HFFc6 (cell line): ENCODE data around the gene ARL14. TPM values are rescaled to one million over a fixed set of nuclear protein-coding genes. Genes with fewer than 3 reads are reported as not detected.
A peak's percentile ranks its signal among the peaks of the same experiment; 100 is the strongest.

Experiments used
- DNase-seq: peaks from one replicate; pipeline ENCODE4 v3.0.0-alpha.2; 2018
- H3K27ac Mint-ChIP-seq: 2 replicates; pipeline ENCODE4 v1.8.0; 2020; ENCODE audit warnings: mild to moderate bottlenecking, mixed read lengths
- H3K27me3 Mint-ChIP-seq: 2 replicates; pipeline ENCODE4 v1.8.0; 2021; ENCODE audit warnings: mild to moderate bottlenecking, moderate library complexity, mixed read lengths; ENCODE audit not compliant: insufficient read depth
- H3K36me3 Mint-ChIP-seq: 2 replicates; pipeline ENCODE4 v1.8.0; 2021; ENCODE audit warnings: low read depth, mixed read lengths
- H3K4me1 Mint-ChIP-seq: 2 replicates; pipeline ENCODE4 v1.8.0; 2020; ENCODE audit warnings: low read depth, mixed read lengths
- H3K4me3 Mint-ChIP-seq: 2 replicates; pipeline ENCODE4 v1.8.0; 2020; ENCODE audit warnings: mild to moderate bottlenecking, moderate library complexity, mixed read lengths
- H3K9me3 Mint-ChIP-seq: 2 replicates; pipeline ENCODE4 v1.8.0; 2020; ENCODE audit warnings: mild to moderate bottlenecking, mixed read lengths
- total RNA-seq, 6 experiments: library from RNA; stranded (reverse); fragmentation: NEBNext Ultra II Directional; extraction: Animal tissue kit (Norgen Biotek cat#: 25700); gene quantifications; 2 replicates in 1 of 6; 3 replicates in 5 of 6; pipeline ENCODE4 v1.2.3, GENCODE V29; 2021
- TF ChIP-seq, protein P1 (sequence below): fragments of 200-600 bp; sonication (generic); IDR thresholded peaks from 2 replicates; pipeline ENCODE4 v1.5.0; 2021; ENCODE audit warnings: antibody characterized with exemption, mild to moderate bottlenecking

The ARL14 gene
- total RNA-seq, 6 experiments from 2014 or later, result 0.14 to 0.22 (median 0.17) TPM; not detected in 3

DNA sequence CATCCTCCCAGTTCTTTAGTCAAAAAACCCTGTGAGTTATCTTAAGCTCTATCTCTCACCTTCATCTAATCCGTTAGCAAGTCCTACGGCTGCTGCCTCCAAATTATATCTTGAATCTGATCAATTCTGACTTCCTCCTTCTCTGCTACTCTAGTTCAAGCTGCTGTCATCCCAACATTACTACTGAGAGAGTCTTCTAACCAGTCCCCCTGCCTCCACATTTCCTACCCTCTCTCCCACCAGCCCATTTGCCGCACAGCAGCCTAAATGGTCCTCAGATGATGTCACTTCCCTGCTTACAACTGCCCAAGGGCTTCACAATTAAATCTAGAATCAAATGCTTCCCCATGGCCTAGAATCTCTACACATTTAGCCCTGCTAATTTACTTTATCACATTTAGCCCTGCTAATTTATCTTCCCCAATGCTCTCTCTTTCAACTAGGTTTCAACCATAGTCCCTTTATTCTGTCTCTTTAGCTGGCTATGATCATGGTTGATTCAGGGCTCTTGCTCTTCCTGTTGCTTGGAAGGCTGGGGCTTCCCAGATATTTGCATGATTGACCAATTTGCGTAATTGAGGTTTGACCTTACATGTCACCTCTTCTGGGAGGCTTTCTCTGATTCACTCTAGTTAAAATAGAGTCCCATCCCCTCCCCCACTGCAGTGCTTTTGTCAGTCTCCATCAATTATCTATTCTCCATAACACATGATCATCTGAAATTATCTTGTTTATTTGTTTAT, 11.0 kb upstream of the ARL14 start:
- Mint-ChIP-seq H3K36me3 (peaks cover 5% of the 10 kb centered on the region; the same call in 1 of the 2 replicates), H3K27me3 (no peaks in the 10 kb centered on the region), H3K27ac (peak overlapping the region; percentile 84), H3K9me3 (no peaks in the 10 kb centered on the region), H3K4me3 (peak overlapping the region; percentile 63), H3K4me1 (peaks cover 40% of the 10 kb centered on the region)
- peak; percentile 86 for DNase-seq
- TF ChIP-seq, protein P1, sequence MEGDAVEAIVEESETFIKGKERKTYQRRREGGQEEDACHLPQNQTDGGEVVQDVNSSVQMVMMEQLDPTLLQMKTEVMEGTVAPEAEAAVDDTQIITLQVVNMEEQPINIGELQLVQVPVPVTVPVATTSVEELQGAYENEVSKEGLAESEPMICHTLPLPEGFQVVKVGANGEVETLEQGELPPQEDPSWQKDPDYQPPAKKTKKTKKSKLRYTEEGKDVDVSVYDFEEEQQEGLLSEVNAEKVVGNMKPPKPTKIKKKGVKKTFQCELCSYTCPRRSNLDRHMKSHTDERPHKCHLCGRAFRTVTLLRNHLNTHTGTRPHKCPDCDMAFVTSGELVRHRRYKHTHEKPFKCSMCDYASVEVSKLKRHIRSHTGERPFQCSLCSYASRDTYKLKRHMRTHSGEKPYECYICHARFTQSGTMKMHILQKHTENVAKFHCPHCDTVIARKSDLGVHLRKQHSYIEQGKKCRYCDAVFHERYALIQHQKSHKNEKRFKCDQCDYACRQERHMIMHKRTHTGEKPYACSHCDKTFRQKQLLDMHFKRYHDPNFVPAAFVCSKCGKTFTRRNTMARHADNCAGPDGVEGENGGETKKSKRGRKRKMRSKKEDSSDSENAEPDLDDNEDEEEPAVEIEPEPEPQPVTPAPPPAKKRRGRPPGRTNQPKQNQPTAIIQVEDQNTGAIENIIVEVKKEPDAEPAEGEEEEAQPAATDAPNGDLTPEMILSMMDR, result no peak

DNA sequence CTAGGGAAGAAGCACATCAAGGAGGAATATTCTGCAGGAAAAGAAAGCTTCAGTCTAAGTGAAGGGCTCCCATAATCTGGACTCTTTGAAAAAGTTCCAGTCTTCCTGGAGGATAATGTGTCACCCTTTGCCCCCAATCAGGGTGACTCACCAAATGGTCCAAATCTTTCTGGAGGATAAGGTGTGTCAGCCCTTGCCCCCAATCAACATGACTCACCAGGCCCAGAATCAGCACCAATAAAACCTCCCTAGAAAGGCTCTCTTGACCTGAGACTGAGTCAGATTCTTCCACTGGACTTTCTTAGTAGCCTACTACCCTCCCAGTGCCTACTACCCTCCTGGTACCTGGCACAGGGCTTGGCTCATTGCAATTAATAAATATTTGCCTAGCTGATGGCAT, 9.5 kb upstream of the ARL14 start:
- TF ChIP-seq, protein P1, result no peak
- Mint-ChIP-seq H3K27me3 (no peaks in the 10 kb centered on the region), H3K36me3 (peaks cover 5% of the 10 kb centered on the region; the same call in 1 of the 2 replicates), H3K4me3 (peak overlapping the region; percentile 52), H3K9me3 (no peaks in the 10 kb centered on the region), H3K27ac (peak overlapping the region; percentile 54), H3K4me1 (peaks cover 35% of the 10 kb centered on the region)
- DNase-seq, result peak; percentile 79

DNA sequence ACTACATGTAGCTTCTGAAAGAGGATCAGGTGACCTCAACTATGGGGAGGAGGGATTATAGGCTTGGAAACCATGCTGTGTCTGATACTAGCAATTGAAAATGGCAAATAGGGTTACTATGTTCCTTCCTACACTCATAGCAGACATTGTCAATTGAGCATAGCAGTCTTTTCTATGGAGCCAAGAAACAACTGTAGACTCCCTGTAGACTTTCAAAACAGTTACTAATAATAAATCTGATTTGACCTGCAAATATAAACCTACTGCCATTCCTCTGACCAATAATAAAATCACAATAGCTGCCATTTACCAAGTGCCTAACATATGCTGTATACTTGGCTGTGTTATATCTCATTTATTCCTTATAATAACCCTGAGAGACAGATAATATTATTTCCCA, 8.5 kb upstream of the ARL14 start:
- Mint-ChIP-seq H3K4me1 (peaks cover 35% of the 10 kb centered on the region), H3K27me3 (no peaks in the 10 kb centered on the region), H3K4me3 (no peak overlapping the region), H3K27ac (no peak overlapping the region), H3K9me3 (no peaks in the 10 kb centered on the region), H3K36me3 (peaks cover 5% of the 10 kb centered on the region; the same call in 1 of the 2 replicates)
- TF ChIP-seq, protein P1, result no peak
- no peak for DNase-seq

DNA sequence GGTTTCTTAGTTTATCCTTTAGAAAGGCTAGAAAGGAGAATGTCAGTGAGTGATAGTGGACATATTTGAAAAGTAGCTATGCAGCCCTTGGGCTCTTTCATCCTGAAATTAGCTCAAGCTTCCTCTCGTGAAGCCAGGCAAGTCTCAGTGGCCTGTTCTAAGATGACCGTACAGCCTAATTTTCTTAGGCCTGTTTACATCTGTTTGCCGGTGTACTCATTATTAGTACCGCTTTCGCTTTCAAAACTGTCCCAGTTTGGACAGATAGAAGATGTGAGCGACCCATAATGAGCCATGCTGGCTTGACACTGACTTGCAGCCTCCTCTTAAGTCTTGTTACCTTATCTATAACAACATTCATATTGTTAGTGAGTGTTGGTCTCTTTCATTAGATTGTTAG, 5.7 kb upstream of the ARL14 start:
- no peak for DNase-seq
- no peaks in the 10 kb centered on the region for H3K36me3 Mint-ChIP-seq
- no peak overlapping the region for H3K4me3 Mint-ChIP-seq
- peaks cover 32% of the 10 kb centered on the region for H3K4me1 Mint-ChIP-seq
- no peaks in the 10 kb centered on the region for H3K9me3 Mint-ChIP-seq
- H3K27me3 Mint-ChIP-seq, result no peaks in the 10 kb centered on the region
- TF ChIP-seq, protein P1, result no peak
- no peak overlapping the region for H3K27ac Mint-ChIP-seq

DNA sequence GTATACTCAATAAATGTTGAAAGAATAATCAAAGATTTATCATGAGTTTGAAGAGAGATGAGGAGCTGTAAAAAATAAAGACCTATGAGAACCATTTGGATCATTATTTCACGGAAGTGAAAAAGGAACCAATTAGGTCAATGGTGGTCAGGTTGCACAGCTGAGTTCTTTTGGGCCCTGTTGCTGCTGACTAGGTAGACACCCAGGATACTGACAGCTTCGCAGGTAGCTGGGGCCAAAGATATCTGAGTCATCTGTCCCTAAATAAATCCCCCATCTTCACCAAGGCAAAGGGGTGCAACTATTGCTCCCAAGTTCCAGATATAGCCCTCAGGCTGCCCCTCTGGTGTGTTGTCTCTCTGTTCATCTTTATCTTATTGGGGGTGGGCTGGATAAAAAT, 5.0 kb upstream of the ARL14 start:
- Mint-ChIP-seq H3K36me3 (no peaks in the 10 kb centered on the region), H3K27me3 (no peaks in the 10 kb centered on the region), H3K4me3 (no peak overlapping the region), H3K4me1 (peaks cover 32% of the 10 kb centered on the region), H3K27ac (no peak overlapping the region), H3K9me3 (no peaks in the 10 kb centered on the region)
- TF ChIP-seq, protein P1, result no peak
- DNase-seq, result no peak
